HepG2 (cell line): ENCODE data around the gene TMTC4. TPM values are rescaled to one million over a fixed set of nuclear protein-coding genes. Genes with fewer than 3 reads are reported as not detected.

Source experiments
- ATAC-seq: fragments of 200-7000 bp; cut with Tn5 transposase; 3 replicates; pipeline ENCODE4 v1.9.1; 2020; ENCODE audit warnings: mild to moderate bottlenecking, moderate library complexity
- BruUV-seq: library from RNA; stranded (reverse); fragments of 400-500 nt; replicated peaks from 2 replicates; lab custom pipeline; 2021; lab: Mats Ljungman, UMichigan
- CTCF ChIA-PET: fragments of 300-600 bp; formaldehyde crosslinking; extraction: SDS; loops from one replicate; lab custom pipeline; 2021; ENCODE audit warnings: low total read pairs, inconsistent platforms, low intra/inter-chr PET ratio; lab: Yijun Ruan, JAX
- POLR2A ChIA-PET: fragments of 350-600 bp; sonication (Branson Sonifier 250); formaldehyde crosslinking; loops from one replicate; lab custom pipeline; 2020; ENCODE audit warnings: antibody characterized with exemption, inconsistent platforms; lab: Yijun Ruan, JAX
- DNase-seq: peaks from one replicate; pipeline ENCODE4 v3.0.0-alpha.2; 2015; ENCODE audit warnings: low spot score
- FAIRE-seq: peaks from 3 replicates; lab custom pipeline; 2011; peaks lifted over from hg19 to GRCh38; lab: Jason Lieb, UNC
- H2AFZ ChIP-seq: one replicate; pipeline ENCODE4 v1.6.1; 2011; ENCODE audit warnings: low read length, inconsistent platforms
- H3K27ac ChIP-seq: fragments of 300-600 bp; 3 replicates; pipeline ENCODE4 v1.8.0; 2011; ENCODE audit warnings: mixed run types, mild to moderate bottlenecking, mixed read lengths, low read length, inconsistent platforms; ENCODE audit not compliant: insufficient read depth; ENCODE audit errors: extremely low read length
- H3K27me3 ChIP-seq, 2 experiments: fragments of 200-600 bp in 1 of 2; 2 replicates in 1 of 2; 3 replicates in 1 of 2; pipeline versions ENCODE4 v1.6.0 to v1.8.0; 2011; ENCODE audit warnings: low read length in 2 of 2, mild to moderate bottlenecking in 2 of 2, moderate library complexity in 2 of 2, inconsistent platforms in 1 of 2; ENCODE audit not compliant: insufficient read depth in 2 of 2, control insufficient read depth in 1 of 2
- H3K36me3 ChIP-seq, 2 experiments: fragments of 200-600 bp in 1 of 2; replicated peaks in 1 of 2; 2 replicates in 1 of 2; 3 replicates in 1 of 2; pipeline versions ENCODE4 v1.5.1 to v1.8.0; 2011; ENCODE audit warnings: low read length in 2 of 2, inconsistent platforms in 1 of 2; ENCODE audit not compliant: insufficient read depth in 2 of 2, control insufficient read depth in 1 of 2
- H3K4me1 ChIP-seq: 2 replicates; pipeline ENCODE4 v1.5.1; 2012; ENCODE audit warnings: low read length, inconsistent platforms; ENCODE audit not compliant: insufficient read depth
- H3K4me2 ChIP-seq: 2 replicates; pipeline ENCODE4 v1.6.0; 2011; ENCODE audit warnings: low read depth, low read length, inconsistent platforms
- H3K4me3 ChIP-seq, 3 experiments: fragments of 200-600 bp in 1 of 3; sonication (generic), shearing (Covaris generic) in 1 of 3; replicated peaks in 1 of 3; 2 replicates each; pipeline ENCODE4 v1.5.1; 2011 to 2016; ENCODE audit warnings: low read length in 3 of 3, inconsistent platforms in 2 of 3, low read depth in 2 of 3, mild to moderate bottlenecking in 2 of 3, control low read depth in 1 of 3, mixed read lengths in 1 of 3; ENCODE audit not compliant: insufficient read depth in 1 of 3
- H3K79me2 ChIP-seq: one replicate; pipeline ENCODE4 v1.6.1; 2011; ENCODE audit warnings: low read length, inconsistent platforms; ENCODE audit not compliant: insufficient read depth
- H3K9ac ChIP-seq: 2 replicates; pipeline ENCODE4 v1.6.0; 2011; ENCODE audit warnings: mild to moderate bottlenecking, low read depth, low read length, inconsistent platforms; ENCODE audit not compliant: insufficient read depth
- H3K9me3 ChIP-seq: 2 replicates; pipeline ENCODE4 v1.5.1; 2012; ENCODE audit warnings: mild to moderate bottlenecking, low read length
- H4K20me1 ChIP-seq: 2 replicates; pipeline ENCODE4 v1.6.0; 2011; ENCODE audit warnings: inconsistent platforms, mild to moderate bottlenecking, low read length, moderate library complexity; ENCODE audit not compliant: insufficient read depth
- ATF3 ChIP-seq: sonication (generic); formaldehyde crosslinking; IDR thresholded peaks from 2 replicates; pipeline ENCODE4 v1.4.0; 2020; ENCODE audit warnings: missing genetic modification reagents
- E2F5 ChIP-seq: sonication (generic); formaldehyde crosslinking; conservative IDR thresholded peaks from 2 replicates; pipeline ENCODE4 v1.4.0; 2020; ENCODE audit warnings: missing genetic modification reagents
- EED ChIP-seq: sonication (generic); formaldehyde crosslinking; IDR thresholded peaks from 2 replicates; pipeline ENCODE4 v1.5.0; 2020; ENCODE audit warnings: mild to moderate bottlenecking, missing genetic modification reagents
- GZF1 ChIP-seq: sonication (generic); formaldehyde crosslinking; IDR thresholded peaks from 2 replicates; pipeline ENCODE4 v1.5.1; 2020; ENCODE audit warnings: mild to moderate bottlenecking, missing genetic modification reagents
- MLXIP ChIP-seq: sonication (generic); formaldehyde crosslinking; IDR thresholded peaks from 2 replicates; pipeline ENCODE4 v1.9.0; 2021; ENCODE audit warnings: missing genetic modification reagents, borderline replicate concordance
- PHF21A ChIP-seq: sonication (generic); formaldehyde crosslinking; IDR thresholded peaks from 2 replicates; pipeline ENCODE4 v1.5.0; 2020; ENCODE audit warnings: mild to moderate bottlenecking, missing genetic modification reagents
- SALL1 ChIP-seq: sonication (generic); formaldehyde crosslinking; IDR thresholded peaks from 2 replicates; pipeline ENCODE4 v1.8.0; 2022; ENCODE audit warnings: mild to moderate bottlenecking, missing genetic modification reagents
- SRF ChIP-seq: IDR thresholded peaks from 2 replicates; pipeline ENCODE4 v1.6.1; 2011; ENCODE audit warnings: mild to moderate bottlenecking, low read depth, low read length, moderate library complexity
- ZFYVE20 ChIP-seq: sonication (generic); formaldehyde crosslinking; IDR thresholded peaks from 2 replicates; pipeline ENCODE4 v1.8.0; 2023; ENCODE audit warnings: low read depth, mild to moderate bottlenecking, moderate library complexity, missing genetic modification reagents, borderline replicate concordance
- ZNF263 ChIP-seq: sonication (generic); formaldehyde crosslinking; IDR thresholded peaks from 2 replicates; pipeline ENCODE4 v1.4.0; 2020; ENCODE audit warnings: missing genetic modification reagents
- ZNF274 ChIP-seq: sonication (generic); formaldehyde crosslinking; IDR thresholded peaks from 2 replicates; pipeline ENCODE4 v1.5.1; 2020; ENCODE audit warnings: mild to moderate bottlenecking, missing genetic modification reagents
- ZNF335 ChIP-seq: sonication (generic); formaldehyde crosslinking; IDR thresholded peaks from 2 replicates; pipeline ENCODE4 v1.4.0; 2020; ENCODE audit warnings: missing genetic modification reagents
- ZNF570 ChIP-seq: sonication (generic); formaldehyde crosslinking; IDR thresholded peaks from 2 replicates; pipeline ENCODE4 v1.4.0; 2020; ENCODE audit warnings: mild to moderate bottlenecking, missing genetic modification reagents, borderline replicate concordance
- ZNF672 ChIP-seq: sonication (generic); formaldehyde crosslinking; IDR thresholded peaks from 2 replicates; pipeline ENCODE4 v1.8.1; 2022; ENCODE audit warnings: missing genetic modification reagents
- ZNF737 ChIP-seq: sonication (generic); formaldehyde crosslinking; IDR thresholded peaks from 2 replicates; pipeline ENCODE4 v1.5.0; 2020; ENCODE audit warnings: missing genetic modification reagents, mild to moderate bottlenecking, borderline replicate concordance
- ZNF839 ChIP-seq: sonication (generic); formaldehyde crosslinking; IDR thresholded peaks from 2 replicates; pipeline ENCODE4 v1.4.0; 2020; ENCODE audit warnings: missing genetic modification reagents, mild to moderate bottlenecking, borderline replicate concordance
- ZZZ3 ChIP-seq: sonication (generic); formaldehyde crosslinking; IDR thresholded peaks from 2 replicates; pipeline ENCODE4 v1.4.0; 2020; ENCODE audit warnings: missing genetic modification reagents, mild to moderate bottlenecking, borderline replicate concordance
- WGBS: methylation state at CpG from one replicate; pipeline ENCODE4 v1.1.6; 2017; ENCODE audit warnings: low lambda C conversion rate; 5-methylcytosine and 5-hydroxymethylcytosine counted together
- in situ Hi-C: cut with HindIII; loops from 2 replicates; pipeline ENCODE4 v1.10.0; 2017; ENCODE audit warnings: low pct_unique_long_range_greater_than_20kb; ENCODE audit not compliant: extremely low pct_ligation_motif_present
- intact Hi-C: fragments of 100-400 bp; cut with micrococcal nuclease; formaldehyde crosslinking; loops from one replicate; pipeline ENCODE4 v1.10.0; 2022; ENCODE audit not compliant: unreplicated experiment
- polyA plus RNA-seq, 8 experiments: library from polyadenylated mRNA; depleted of rRNA in 3 of 8; stranded (reverse) in 7 of 8; unstranded in 1 of 8; fragments of >200 nt; fragmentation: Illumina TruSeq in 4 of 8; extraction: Trizol in 4 of 8; gene quantifications; 2 replicates each; pipeline versions ENCODE4 v1.2.1 to v1.2.3, GENCODE V29; 2011 to 2016; ENCODE audit warnings: low read depth in 4 of 8, missing spikeins in 1 of 8, mixed read lengths in 1 of 8; ENCODE audit not compliant: insufficient read depth in 1 of 8
- total RNA-seq, 5 experiments: library from RNA; depleted of rRNA; stranded (reverse); fragments of >200 nt; fragmentation: Illumina TruSeq; extraction: Trizol; gene quantifications; 2 replicates each; pipeline ENCODE4 v1.2.3, GENCODE V29; 2016; ENCODE audit warnings: low read depth in 1 of 5

TMTC4 gene
- total and polyA plus RNA-seq, 2 of the 13 experiments (the other 11 are each of a cell fraction or from before 2014, with no cell fraction given), result 16.0 to 22.6 TPM

GRCh38 chr13:100715604-100716003 is 41.0 kb upstream of the TMTC4 start:
- Histone ChIP-seq H3K9ac (no peak overlapping the region), H3K4me2 (no peak overlapping the region), H3K27ac (no peak overlapping the region), H3K27me3 (peaks cover 1 to 3% of the 10 kb centered on the region in 2 experiments; a peak in 4 of 5 replicates), H4K20me1 (no peaks in the 10 kb centered on the region), H3K9me3 (peaks cover 15% of the 10 kb centered on the region; the same call in 1 of the 2 replicates), H3K79me2 (no peaks in the 10 kb centered on the region), H3K36me3 (no peaks in the 10 kb centered on the region), H3K4me3 (no peak overlapping the region), H2AFZ (no peak overlapping the region), H3K4me1 (no peaks in the 10 kb centered on the region)
- WGBS, result 66% methylated on average over 6 of the region's 7 CpGs
- POLR2A ChIA-PET, result no interaction called here
- FAIRE-seq (no peak), ATAC-seq (no peak; the same call in 1 of the 3 replicates), DNase-seq (no peak)
- CTCF ChIA-PET, result no interaction called here
- TF ChIP-seq ZNF274 (CRISPR knock-in tag) (no peak), E2F5 (no peak), SALL1 (CRISPR knock-in tag) (no peak), ZNF570 (CRISPR knock-in tag) (no peak), ZNF672 (CRISPR knock-in tag) (no peak), MLXIP (no peak), ZFYVE20 (CRISPR knock-in tag) (no peak), PHF21A (CRISPR knock-in tag) (no peak), ZNF263 (no peak), ZNF737 (CRISPR knock-in tag) (no peak), ZNF839 (CRISPR knock-in tag) (no peak), EED (CRISPR knock-in tag) (no peak), ATF3 (CRISPR knock-in tag) (no peak), ZNF335 (no peak), ZZZ3 (CRISPR knock-in tag) (no peak), SRF (no peak), GZF1 (no peak)
- intact Hi-C loops (no loop called here), in situ Hi-C loops (no loop called here)
- no TSS peak for BruUV-seq
